Measurements from ENCODE around the gene APOO.

DNA sequence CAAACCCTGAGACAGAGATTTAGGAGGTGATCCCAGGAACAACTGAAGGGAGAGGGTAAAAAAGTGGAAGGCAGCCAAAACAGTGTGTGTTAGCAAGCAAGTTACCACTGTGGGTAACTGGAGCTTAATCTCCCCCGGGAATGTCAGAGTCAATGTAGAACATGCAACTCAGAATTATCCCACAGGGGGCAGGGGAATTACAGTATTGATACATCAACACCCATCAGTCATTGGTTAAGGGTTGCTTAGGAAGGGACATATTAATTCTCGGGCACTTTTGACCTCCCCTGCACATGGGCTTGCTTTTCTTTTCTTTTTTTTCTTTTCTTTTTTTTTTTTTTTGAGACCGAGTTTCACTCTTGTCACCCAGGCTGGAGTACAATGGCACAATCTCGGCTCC, 29.4 kb upstream of the APOO start:
- TF ChIP-seq EZH2 (IDR thresholded peaks at IDR 0.05; ENCODE audit: insufficient read depth, low read length) = no peak
- TF ChIP-seq, protein P1, sequence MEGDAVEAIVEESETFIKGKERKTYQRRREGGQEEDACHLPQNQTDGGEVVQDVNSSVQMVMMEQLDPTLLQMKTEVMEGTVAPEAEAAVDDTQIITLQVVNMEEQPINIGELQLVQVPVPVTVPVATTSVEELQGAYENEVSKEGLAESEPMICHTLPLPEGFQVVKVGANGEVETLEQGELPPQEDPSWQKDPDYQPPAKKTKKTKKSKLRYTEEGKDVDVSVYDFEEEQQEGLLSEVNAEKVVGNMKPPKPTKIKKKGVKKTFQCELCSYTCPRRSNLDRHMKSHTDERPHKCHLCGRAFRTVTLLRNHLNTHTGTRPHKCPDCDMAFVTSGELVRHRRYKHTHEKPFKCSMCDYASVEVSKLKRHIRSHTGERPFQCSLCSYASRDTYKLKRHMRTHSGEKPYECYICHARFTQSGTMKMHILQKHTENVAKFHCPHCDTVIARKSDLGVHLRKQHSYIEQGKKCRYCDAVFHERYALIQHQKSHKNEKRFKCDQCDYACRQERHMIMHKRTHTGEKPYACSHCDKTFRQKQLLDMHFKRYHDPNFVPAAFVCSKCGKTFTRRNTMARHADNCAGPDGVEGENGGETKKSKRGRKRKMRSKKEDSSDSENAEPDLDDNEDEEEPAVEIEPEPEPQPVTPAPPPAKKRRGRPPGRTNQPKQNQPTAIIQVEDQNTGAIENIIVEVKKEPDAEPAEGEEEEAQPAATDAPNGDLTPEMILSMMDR (IDR thresholded peaks at IDR 0.05; ENCODE audit: insufficient read depth, low read depth, low read length) = no peak
